HepG2 (cell line): ENCODE measurements around the gene BORCS5. TPM values are rescaled to one million over a fixed set of nuclear protein-coding genes. Genes with fewer than 3 reads are reported as not detected.

Source experiments
- ATAC-seq: fragments of 200-7000 bp; cut with Tn5 transposase; 3 replicates; pipeline ENCODE4 v1.9.1; 2020; ENCODE audit warnings: mild to moderate bottlenecking, moderate library complexity
- BruUV-seq: library from RNA; stranded (reverse); fragments of 400-500 nt; replicated peaks from 2 replicates; lab custom pipeline; 2021; lab: Mats Ljungman, UMichigan
- CTCF ChIA-PET: fragments of 300-600 bp; formaldehyde crosslinking; extraction: SDS; loops from one replicate; lab custom pipeline; 2021; ENCODE audit warnings: low total read pairs, inconsistent platforms, low intra/inter-chr PET ratio; lab: Yijun Ruan, JAX
- POLR2A ChIA-PET: fragments of 350-600 bp; sonication (Branson Sonifier 250); formaldehyde crosslinking; loops from one replicate; lab custom pipeline; 2020; ENCODE audit warnings: antibody characterized with exemption, inconsistent platforms; lab: Yijun Ruan, JAX
- DNase-seq: peaks from one replicate; pipeline ENCODE4 v3.0.0-alpha.2; 2015; ENCODE audit warnings: low spot score
- FAIRE-seq: peaks from 3 replicates; lab custom pipeline; 2011; peaks lifted over from hg19 to GRCh38; lab: Jason Lieb, UNC
- H2AFZ ChIP-seq: one replicate; pipeline ENCODE4 v1.6.1; 2011; ENCODE audit warnings: low read length, inconsistent platforms
- H3K27ac ChIP-seq: fragments of 300-600 bp; 3 replicates; pipeline ENCODE4 v1.8.0; 2011; ENCODE audit warnings: mixed run types, mild to moderate bottlenecking, mixed read lengths, low read length, inconsistent platforms; ENCODE audit not compliant: insufficient read depth; ENCODE audit errors: extremely low read length
- H3K27me3 ChIP-seq, 2 experiments: fragments of 200-600 bp in 1 of 2; 2 replicates in 1 of 2; 3 replicates in 1 of 2; pipeline versions ENCODE4 v1.6.0 to v1.8.0; 2011; ENCODE audit warnings: low read length in 2 of 2, mild to moderate bottlenecking in 2 of 2, moderate library complexity in 2 of 2, inconsistent platforms in 1 of 2; ENCODE audit not compliant: insufficient read depth in 2 of 2, control insufficient read depth in 1 of 2
- H3K36me3 ChIP-seq, 2 experiments: fragments of 200-600 bp in 1 of 2; replicated peaks in 1 of 2; 2 replicates in 1 of 2; 3 replicates in 1 of 2; pipeline versions ENCODE4 v1.5.1 to v1.8.0; 2011; ENCODE audit warnings: low read length in 2 of 2, inconsistent platforms in 1 of 2; ENCODE audit not compliant: insufficient read depth in 2 of 2, control insufficient read depth in 1 of 2
- H3K4me1 ChIP-seq: 2 replicates; pipeline ENCODE4 v1.5.1; 2012; ENCODE audit warnings: low read length, inconsistent platforms; ENCODE audit not compliant: insufficient read depth
- H3K4me2 ChIP-seq: 2 replicates; pipeline ENCODE4 v1.6.0; 2011; ENCODE audit warnings: low read depth, low read length, inconsistent platforms
- H3K4me3 ChIP-seq, 3 experiments: fragments of 200-600 bp in 1 of 3; sonication (generic), shearing (Covaris generic) in 1 of 3; replicated peaks in 1 of 3; 2 replicates each; pipeline ENCODE4 v1.5.1; 2011 to 2016; ENCODE audit warnings: low read length in 3 of 3, inconsistent platforms in 2 of 3, low read depth in 2 of 3, mild to moderate bottlenecking in 2 of 3, control low read depth in 1 of 3, mixed read lengths in 1 of 3; ENCODE audit not compliant: insufficient read depth in 1 of 3
- H3K79me2 ChIP-seq: one replicate; pipeline ENCODE4 v1.6.1; 2011; ENCODE audit warnings: low read length, inconsistent platforms; ENCODE audit not compliant: insufficient read depth
- H3K9ac ChIP-seq: 2 replicates; pipeline ENCODE4 v1.6.0; 2011; ENCODE audit warnings: mild to moderate bottlenecking, low read depth, low read length, inconsistent platforms; ENCODE audit not compliant: insufficient read depth
- H3K9me3 ChIP-seq: 2 replicates; pipeline ENCODE4 v1.5.1; 2012; ENCODE audit warnings: mild to moderate bottlenecking, low read length
- H4K20me1 ChIP-seq: 2 replicates; pipeline ENCODE4 v1.6.0; 2011; ENCODE audit warnings: inconsistent platforms, mild to moderate bottlenecking, low read length, moderate library complexity; ENCODE audit not compliant: insufficient read depth
- BCL6 ChIP-seq: IDR thresholded peaks from 2 replicates; pipeline ENCODE4 v1.6.1; 2016; ENCODE audit warnings: missing genetic modification reagents, missing compliant biosample characterization
- GABPA ChIP-seq, 2 experiments: IDR thresholded peaks; 2 replicates each; pipeline ENCODE4 v1.6.1; 2011 to 2016; ENCODE audit warnings: low read depth in 2 of 2, low read length in 1 of 2, missing biosample characterization in 1 of 2, missing genetic modification characterization in 1 of 2
- MED8 ChIP-seq: sonication (generic); formaldehyde crosslinking; IDR thresholded peaks from 2 replicates; pipeline ENCODE4 v1.8.1; 2023; ENCODE audit warnings: mild to moderate bottlenecking, missing genetic modification reagents; ENCODE audit not compliant: insufficient replicate concordance
- NAIF1 ChIP-seq: sonication (generic); formaldehyde crosslinking; IDR thresholded peaks from 2 replicates; pipeline ENCODE4 v1.5.0; 2020; ENCODE audit warnings: mild to moderate bottlenecking, missing genetic modification reagents, borderline replicate concordance
- SALL2 ChIP-seq: sonication (generic); formaldehyde crosslinking; IDR thresholded peaks from 2 replicates; pipeline ENCODE4 v1.8.1; 2023; ENCODE audit warnings: mild to moderate bottlenecking, missing genetic modification reagents, inconsistent platforms
- ZFP1 ChIP-seq: IDR thresholded peaks from 2 replicates; pipeline ENCODE4 v1.6.1; 2016
- ZNF180 ChIP-seq: sonication (generic); formaldehyde crosslinking; IDR thresholded peaks from 2 replicates; pipeline ENCODE4 v1.4.0; 2020; ENCODE audit warnings: low read depth, missing genetic modification reagents, borderline replicate concordance
- ZNF703 ChIP-seq: sonication (generic); formaldehyde crosslinking; IDR thresholded peaks from 2 replicates; pipeline ENCODE4 v1.5.1; 2020; ENCODE audit warnings: missing genetic modification reagents, mild to moderate bottlenecking, moderate library complexity, borderline replicate concordance
- ZNF879 ChIP-seq: sonication (generic); formaldehyde crosslinking; IDR thresholded peaks from 2 replicates; pipeline ENCODE4 v1.8.1; 2023; ENCODE audit warnings: missing genetic modification reagents
- ZSCAN25 ChIP-seq: sonication (generic); formaldehyde crosslinking; IDR thresholded peaks from 2 replicates; pipeline ENCODE4 v1.8.0; 2022; ENCODE audit warnings: mild to moderate bottlenecking, missing genetic modification reagents
- WGBS: methylation state at CpG from one replicate; pipeline ENCODE4 v1.1.6; 2017; ENCODE audit warnings: low lambda C conversion rate; 5-methylcytosine and 5-hydroxymethylcytosine counted together
- in situ Hi-C: cut with HindIII; loops from 2 replicates; pipeline ENCODE4 v1.10.0; 2017; ENCODE audit warnings: low pct_unique_long_range_greater_than_20kb; ENCODE audit not compliant: extremely low pct_ligation_motif_present
- intact Hi-C: fragments of 100-400 bp; cut with micrococcal nuclease; formaldehyde crosslinking; loops from one replicate; pipeline ENCODE4 v1.10.0; 2022; ENCODE audit not compliant: unreplicated experiment
- polyA plus RNA-seq, 8 experiments: library from polyadenylated mRNA; depleted of rRNA in 3 of 8; stranded (reverse) in 7 of 8; unstranded in 1 of 8; fragments of >200 nt; fragmentation: Illumina TruSeq in 4 of 8; extraction: Trizol in 4 of 8; gene quantifications; 2 replicates each; pipeline versions ENCODE4 v1.2.1 to v1.2.3, GENCODE V29; 2011 to 2016; ENCODE audit warnings: low read depth in 4 of 8, missing spikeins in 1 of 8, mixed read lengths in 1 of 8; ENCODE audit not compliant: insufficient read depth in 1 of 8
- total RNA-seq, 5 experiments: library from RNA; depleted of rRNA; stranded (reverse); fragments of >200 nt; fragmentation: Illumina TruSeq; extraction: Trizol; gene quantifications; 2 replicates each; pipeline ENCODE4 v1.2.3, GENCODE V29; 2016; ENCODE audit warnings: low read depth in 1 of 5
- TF ChIP-seq, protein P1 (sequence below), 2 experiments: sonication (generic) in 1 of 2; formaldehyde crosslinking in 1 of 2; IDR thresholded peaks; 2 replicates each; pipeline versions ENCODE4 v1.6.1 to v1.9.0; 2014 to 2022; ENCODE audit warnings: antibody characterized with exemption in 1 of 2, borderline replicate concordance in 1 of 2, inconsistent platforms in 1 of 2, low read depth in 1 of 2, missing genetic modification reagents in 1 of 2
- TF ChIP-seq, protein P2 (sequence below): sonication (generic); formaldehyde crosslinking; IDR thresholded peaks from 2 replicates; pipeline ENCODE4 v1.4.0; 2020; ENCODE audit warnings: missing genetic modification reagents
- TF ChIP-seq, protein P3 (sequence below): IDR thresholded peaks from 2 replicates; pipeline ENCODE4 v1.6.1; 2012; ENCODE audit warnings: low read depth, low read length, improper control_type of control experiment

Gene BORCS5
- total and polyA plus RNA-seq, 2 of the 13 experiments (the other 11 are each of a cell fraction or from before 2014, with no cell fraction given) = 3.9 to 4.7 TPM

DNA sequence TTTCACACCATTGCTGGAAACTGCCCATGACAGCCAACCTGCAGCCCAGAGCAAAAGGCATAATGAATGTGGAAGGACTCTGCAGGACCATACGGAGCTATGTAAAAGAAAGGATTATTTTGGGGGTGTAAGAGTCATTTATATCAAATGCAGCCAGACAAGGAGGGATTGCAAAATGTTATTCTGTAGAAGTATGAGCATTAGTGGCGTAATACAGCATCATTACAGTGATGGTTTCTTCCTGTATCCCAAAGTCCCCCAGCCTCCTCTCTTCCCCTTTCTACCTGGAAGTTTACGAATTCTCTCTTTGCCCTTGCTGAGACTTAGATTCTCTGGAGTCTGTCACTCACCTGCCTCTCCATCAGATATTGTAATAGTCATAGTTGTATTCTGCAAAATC, 89.9 kb downstream of the BORCS5 start:
- in situ Hi-C loops (no loop called here), intact Hi-C loops (no loop called here)
- no TSS peak for BruUV-seq
- POLR2A ChIA-PET = no interaction called here
- H3K36me3 ChIP-seq = no peaks in the 10 kb centered on the region
- no peak overlapping the region for H2AFZ ChIP-seq
- peak overlapping the region; percentile 29 for H3K27ac ChIP-seq
- ATAC-seq (no peak), FAIRE-seq (no peak), DNase-seq (no peak)
- H3K4me1 ChIP-seq = peaks cover 72% of the 10 kb centered on the region
- H3K4me3 ChIP-seq = no peak overlapping the region
- H3K9me3 ChIP-seq = no peaks in the 10 kb centered on the region
- CTCF ChIA-PET = no interaction called here
- H3K9ac ChIP-seq = no peak overlapping the region
- no peaks in the 10 kb centered on the region for H3K27me3 ChIP-seq
- no peak overlapping the region for H3K4me2 ChIP-seq
- no peaks in the 10 kb centered on the region for H3K79me2 ChIP-seq
- no peaks in the 10 kb centered on the region for H4K20me1 ChIP-seq
- WGBS = 95% methylated on average over 3 of the region's 3 CpGs
- TF ChIP-seq NAIF1 (CRISPR knock-in tag) (no peak), GABPA (IDR thresholded peaks at IDR 0.05; ENCODE audit: low read depth, low read length) (no peak), GABPA (CRISPR knock-in tag; IDR thresholded peaks at IDR 0.05; ENCODE audit: low read depth) (no peak), ZNF180 (CRISPR knock-in tag) (no peak), SALL2 (CRISPR knock-in tag) (no peak), ZNF879 (CRISPR knock-in tag) (no peak), ZFP1 (CRISPR knock-in tag) (no peak), MED8 (CRISPR knock-in tag) (no peak), BCL6 (CRISPR knock-in tag) (no peak), ZNF703 (CRISPR knock-in tag) (no peak), ZSCAN25 (CRISPR knock-in tag) (no peak)
- TF ChIP-seq, protein P1, sequence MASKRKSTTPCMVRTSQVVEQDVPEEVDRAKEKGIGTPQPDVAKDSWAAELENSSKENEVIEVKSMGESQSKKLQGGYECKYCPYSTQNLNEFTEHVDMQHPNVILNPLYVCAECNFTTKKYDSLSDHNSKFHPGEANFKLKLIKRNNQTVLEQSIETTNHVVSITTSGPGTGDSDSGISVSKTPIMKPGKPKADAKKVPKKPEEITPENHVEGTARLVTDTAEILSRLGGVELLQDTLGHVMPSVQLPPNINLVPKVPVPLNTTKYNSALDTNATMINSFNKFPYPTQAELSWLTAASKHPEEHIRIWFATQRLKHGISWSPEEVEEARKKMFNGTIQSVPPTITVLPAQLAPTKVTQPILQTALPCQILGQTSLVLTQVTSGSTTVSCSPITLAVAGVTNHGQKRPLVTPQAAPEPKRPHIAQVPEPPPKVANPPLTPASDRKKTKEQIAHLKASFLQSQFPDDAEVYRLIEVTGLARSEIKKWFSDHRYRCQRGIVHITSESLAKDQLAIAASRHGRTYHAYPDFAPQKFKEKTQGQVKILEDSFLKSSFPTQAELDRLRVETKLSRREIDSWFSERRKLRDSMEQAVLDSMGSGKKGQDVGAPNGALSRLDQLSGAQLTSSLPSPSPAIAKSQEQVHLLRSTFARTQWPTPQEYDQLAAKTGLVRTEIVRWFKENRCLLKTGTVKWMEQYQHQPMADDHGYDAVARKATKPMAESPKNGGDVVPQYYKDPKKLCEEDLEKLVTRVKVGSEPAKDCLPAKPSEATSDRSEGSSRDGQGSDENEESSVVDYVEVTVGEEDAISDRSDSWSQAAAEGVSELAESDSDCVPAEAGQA (IDR thresholded peaks at IDR 0.05; ENCODE audit: low read depth) = no peak
- TF ChIP-seq, protein P1 (CRISPR knock-in tag; IDR thresholded peaks at IDR 0.05; ENCODE audit: borderline replicate concordance) = no peak
- TF ChIP-seq, protein P2, sequence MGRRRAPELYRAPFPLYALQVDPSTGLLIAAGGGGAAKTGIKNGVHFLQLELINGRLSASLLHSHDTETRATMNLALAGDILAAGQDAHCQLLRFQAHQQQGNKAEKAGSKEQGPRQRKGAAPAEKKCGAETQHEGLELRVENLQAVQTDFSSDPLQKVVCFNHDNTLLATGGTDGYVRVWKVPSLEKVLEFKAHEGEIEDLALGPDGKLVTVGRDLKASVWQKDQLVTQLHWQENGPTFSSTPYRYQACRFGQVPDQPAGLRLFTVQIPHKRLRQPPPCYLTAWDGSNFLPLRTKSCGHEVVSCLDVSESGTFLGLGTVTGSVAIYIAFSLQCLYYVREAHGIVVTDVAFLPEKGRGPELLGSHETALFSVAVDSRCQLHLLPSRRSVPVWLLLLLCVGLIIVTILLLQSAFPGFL (CRISPR knock-in tag) = no peak
- TF ChIP-seq, protein P3, sequence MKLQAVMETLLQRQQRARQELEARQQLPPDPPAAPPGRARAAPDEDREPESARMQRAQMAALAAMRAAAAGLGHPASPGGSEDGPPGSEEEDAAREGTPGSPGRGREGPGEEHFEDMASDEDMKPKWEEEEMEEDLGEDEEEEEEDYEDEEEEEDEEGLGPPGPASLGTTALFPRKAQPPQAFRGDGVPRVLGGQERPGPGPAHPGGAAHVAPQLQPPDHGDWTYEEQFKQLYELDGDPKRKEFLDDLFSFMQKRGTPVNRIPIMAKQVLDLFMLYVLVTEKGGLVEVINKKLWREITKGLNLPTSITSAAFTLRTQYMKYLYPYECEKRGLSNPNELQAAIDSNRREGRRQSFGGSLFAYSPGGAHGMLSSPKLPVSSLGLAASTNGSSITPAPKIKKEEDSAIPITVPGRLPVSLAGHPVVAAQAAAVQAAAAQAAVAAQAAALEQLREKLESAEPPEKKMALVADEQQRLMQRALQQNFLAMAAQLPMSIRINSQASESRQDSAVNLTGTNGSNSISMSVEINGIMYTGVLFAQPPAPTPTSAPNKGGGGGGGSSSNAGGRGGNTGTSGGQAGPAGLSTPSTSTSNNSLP = no peak
